Vagina (tissue), 2 donors: ENCODE measurements around the gene BICDL2.

ENCODE experiments used
- POLR2A ChIP-seq, 2 donors: fragments of 450-650 bp; IDR thresholded peaks; one replicate each; pipeline ENCODE4 v1.6.1; 2017; ENCODE audit warnings: antibody characterized with exemption in 2 of 2, mild to moderate bottlenecking in 2 of 2, moderate library complexity in 2 of 2
- POLR2AphosphoS5 ChIP-seq, 2 donors: sonication (generic); formaldehyde crosslinking; IDR thresholded peaks; one replicate each; pipeline ENCODE4 v1.9.0; 2017; ENCODE audit warnings: antibody characterized with exemption in 2 of 2, mild to moderate bottlenecking in 2 of 2, low read depth in 1 of 2; ENCODE audit not compliant: insufficient read depth in 1 of 2

DNA sequence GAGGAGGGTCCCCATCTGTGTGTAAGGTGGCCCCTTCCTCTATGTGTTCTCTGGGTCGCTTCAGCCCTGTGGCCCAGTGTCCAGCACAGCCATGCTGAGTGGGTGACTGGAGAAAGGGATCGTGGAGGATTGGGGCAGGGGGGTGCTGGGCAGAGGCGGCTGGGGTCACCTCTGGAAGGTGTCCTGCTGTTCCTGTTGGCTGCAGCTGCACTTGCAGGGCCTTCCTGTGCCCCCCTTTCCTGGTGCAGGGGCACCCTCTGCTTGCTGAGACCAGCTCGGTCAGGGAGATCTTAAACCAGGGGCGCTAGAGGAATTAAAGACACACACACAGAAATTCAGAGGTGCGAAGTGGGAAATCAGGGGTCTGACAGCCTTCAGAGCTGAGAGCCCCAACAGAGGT, 39.8 kb upstream of the BICDL2 start:
- TF ChIP-seq POLR2A (IDR thresholded peaks at IDR 0.05) = no peak
- TF ChIP-seq POLR2AphosphoS5 (IDR thresholded peaks at IDR 0.05; ENCODE audit: insufficient read depth in 1 of 2, low read depth in 1 of 2) = no peak
